Heart left ventricle (tissue), 16 donors: ENCODE measurements around the gene IQCN. TPM values are rescaled to one million over a fixed set of nuclear protein-coding genes. Genes with fewer than 3 reads are reported as not detected.

Experiments used
- ATAC-seq, 4 donors: fragments of 200-7000 bp; cut with Tn5 transposase; one replicate each; pipeline ENCODE4 v1.9.1; 2020 to 2022; ENCODE audit warnings: moderate library complexity in 4 of 4, mild to moderate bottlenecking in 3 of 4, moderate number of reproducible peaks in 1 of 4
- DNase-seq, 5 donors: peaks; one replicate each; pipeline ENCODE4 v3.0.0-alpha.2; 2020
- H3K27ac ChIP-seq, 12 donors: fragments of 200-600 bp; sonication (generic) in 4 of 12; one replicate each; pipeline versions ENCODE4 v1.5.0 to v1.8.0; 2016 to 2022; ENCODE audit warnings: mild to moderate bottlenecking in 2 of 12
- H3K27me3 ChIP-seq, 9 donors: fragments of 200-600 bp; sonication (generic) in 2 of 9; one replicate each; pipeline versions ENCODE4 v1.5.1 to v1.8.0; 2016 to 2022; ENCODE audit warnings: mild to moderate bottlenecking in 3 of 9
- H3K36me3 ChIP-seq, 9 donors: fragments of 200-600 bp; sonication (generic) in 2 of 9; one replicate each; pipeline versions ENCODE4 v1.5.0 to v1.8.0; 2018 to 2022; ENCODE audit warnings: mild to moderate bottlenecking in 2 of 9
- H3K4me1 ChIP-seq, 12 donors: fragments of 200-600 bp; sonication (generic) in 4 of 12; one replicate each; pipeline versions ENCODE4 v1.5.0 to v1.8.0; 2016 to 2022; ENCODE audit warnings: mild to moderate bottlenecking in 3 of 12
- H3K4me3 ChIP-seq, 12 donors: fragments of 200-600 bp; sonication (generic) in 4 of 12; one replicate each; pipeline versions ENCODE4 v1.5.0 to v1.8.0; 2017 to 2022; ENCODE audit warnings: mild to moderate bottlenecking in 9 of 12, moderate library complexity in 4 of 12
- H3K9me3 ChIP-seq, 12 donors: fragments of 200-600 bp; sonication (generic) in 4 of 12; one replicate each; pipeline versions ENCODE4 v1.5.0 to v1.8.0; 2016 to 2022; ENCODE audit warnings: mild to moderate bottlenecking in 1 of 12
- POLR2A ChIP-seq, 2 donors: fragments of 450-650 bp; IDR thresholded peaks; one replicate each; pipeline ENCODE4 v1.6.1; 2017; ENCODE audit warnings: antibody characterized with exemption in 2 of 2, mild to moderate bottlenecking in 2 of 2, moderate library complexity in 2 of 2
- WGBS, 4 donors: extraction: QIAGEN DNeasy Blood & Tissue Kit in 2 of 4; methylation state at CpG; one replicate each; pipeline versions ENCODE4 v1.1.5 to v1.1.7; 2013 to 2018; 5-methylcytosine and 5-hydroxymethylcytosine counted together
- intact Hi-C, 10 donors: fragments of 100-400 bp; cut with DNase I; formaldehyde crosslinking; loops; one replicate each; pipeline versions ENCODE4 v1.11.1 to v1.14.2; 2022
- polyA plus RNA-seq, 2 donors: library from polyadenylated mRNA; stranded (reverse); fragments of 200-250 nt; gene quantifications; one replicate each; pipeline ENCODE4 v1.2.3, GENCODE V29; 2013
- total RNA-seq, 9 donors: library from RNA; depleted of rRNA in 2 of 9; stranded (reverse); fragments of >200 nt in 2 of 9; fragmentation: NEBNext Ultra II Directional in 3 of 9; extraction: Animal tissue kit (Norgen Biotek cat#: 25700) in 3 of 9; gene quantifications; one replicate each; pipeline versions ENCODE4 v1.1.0 to v1.2.4, GENCODE V29; 2016 to 2023
- TF ChIP-seq, protein P1 (sequence below), 12 donors: fragments of 200-600 bp; sonication (generic) in 4 of 12; IDR thresholded peaks; one replicate each; pipeline versions ENCODE4 v1.5.0 to v1.8.0; 2018 to 2022; ENCODE audit warnings: antibody characterized with exemption in 12 of 12, mild to moderate bottlenecking in 5 of 12
- donor health status: ischemic (EF 13 %, LVEDD 7.1; RV severe dilation, severe dysfunction).
- donor health status: healthy with polysubstance abuse.
- donor health status: DM: no; HTN: yes; CAD: no.
- donor health status: DM: no; HTN: no; CAD: no.
- donor health status: ischemic (EF 25% LVEDD 6.9; RV normal size, moderate dysfunction).
- donor health status: ischemic (EF 25% LVEDD 5.7; RV mildly dilated, moderate dysfunction).
- donor health status: healthy.
- donor health status: DM: yes; HTN: yes; CAD: no.
- donor health status: ischemic (EF 35%, LVEDD 5.7; RV mildly dilated, moderate dysfunction).
- donor health status: nonischemic (EF 11% LVEDD 7.7; RV severe dilation, severe dysfunction).
- donor health status: DM: yes; HTN: yes; CAD: no.
- donor health status: PGD.
- donor health status: ischemic (EF 29% LVEDD 5.4; RV normal size, mild dysfunction).
- donor health status: nonischemic (EF 23%, LVEDD 6.1; RV moderate dilation, normal function).

The IQCN gene
- total and polyA plus RNA-seq, 11 donors, result 0.24 to 2.8 (median 0.75) TPM

DNA sequence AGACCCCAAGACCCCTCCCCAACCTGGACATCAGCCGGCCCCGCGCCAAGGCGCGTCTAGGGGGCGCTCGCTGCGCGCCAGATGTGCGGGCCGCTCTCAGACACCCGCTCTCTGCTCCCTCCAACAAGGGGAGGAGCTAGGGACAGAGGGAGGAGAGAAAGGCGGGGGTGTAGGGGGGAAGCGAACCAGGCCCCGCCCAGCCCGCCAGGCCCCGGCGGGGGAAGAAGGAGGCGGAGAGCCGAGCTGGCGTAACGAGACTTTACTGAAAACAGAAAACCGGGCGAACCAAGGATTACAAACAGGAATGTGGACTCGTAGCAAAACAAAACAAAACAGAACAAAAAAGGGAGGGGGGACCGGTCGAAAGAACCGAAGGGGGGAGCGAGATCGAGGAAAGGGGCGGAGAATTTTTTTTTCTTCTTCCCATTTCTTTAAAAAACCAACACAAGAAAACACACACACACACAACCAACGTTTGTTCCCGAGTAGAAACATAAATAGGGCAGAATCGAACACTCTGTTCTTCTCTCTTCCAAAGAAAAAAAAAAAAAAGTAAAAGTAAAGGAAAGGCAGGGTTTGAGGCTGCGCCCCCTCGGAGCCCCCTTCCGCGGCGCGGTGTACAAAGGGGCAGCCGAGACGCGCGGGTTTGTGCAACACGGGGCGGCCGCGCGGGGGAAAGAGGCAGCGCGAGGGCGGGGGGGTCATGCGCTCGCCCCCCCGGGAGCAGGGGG, 5.4 kb upstream of the IQCN start:
- Histone ChIP-seq H3K9me3 (no peaks in the 10 kb centered on the region), H3K4me1 (peaks cover 14 to 62% (median 49%) of the 10 kb centered on the region in 12 donors), H3K27ac (peak overlapping the region; percentile 95 to 100 (median 100)), H3K27me3 (no peaks in the 10 kb centered on the region), H3K36me3 (peaks cover 3 to 34% (median 14%) of the 10 kb centered on the region in 9 donors), H3K4me3 (peak overlapping the region; percentile 63 to 100 (median 92))
- intact Hi-C loops, result loop anchor here (1.0 to 10.0 kb wide), 12 partner anchors 25 to 135 kb away; partner anchors contain the start of genes LSM4 (in 5 of the 10), RAB3A (in 2 of the 10), GDF15 (in 1 of the 10) and LRRC25 (in 1 of the 10)
- 1% methylated on average over 52 to 55 of the region's 55 CpGs for WGBS, 4 donors
- TF ChIP-seq, protein P1, sequence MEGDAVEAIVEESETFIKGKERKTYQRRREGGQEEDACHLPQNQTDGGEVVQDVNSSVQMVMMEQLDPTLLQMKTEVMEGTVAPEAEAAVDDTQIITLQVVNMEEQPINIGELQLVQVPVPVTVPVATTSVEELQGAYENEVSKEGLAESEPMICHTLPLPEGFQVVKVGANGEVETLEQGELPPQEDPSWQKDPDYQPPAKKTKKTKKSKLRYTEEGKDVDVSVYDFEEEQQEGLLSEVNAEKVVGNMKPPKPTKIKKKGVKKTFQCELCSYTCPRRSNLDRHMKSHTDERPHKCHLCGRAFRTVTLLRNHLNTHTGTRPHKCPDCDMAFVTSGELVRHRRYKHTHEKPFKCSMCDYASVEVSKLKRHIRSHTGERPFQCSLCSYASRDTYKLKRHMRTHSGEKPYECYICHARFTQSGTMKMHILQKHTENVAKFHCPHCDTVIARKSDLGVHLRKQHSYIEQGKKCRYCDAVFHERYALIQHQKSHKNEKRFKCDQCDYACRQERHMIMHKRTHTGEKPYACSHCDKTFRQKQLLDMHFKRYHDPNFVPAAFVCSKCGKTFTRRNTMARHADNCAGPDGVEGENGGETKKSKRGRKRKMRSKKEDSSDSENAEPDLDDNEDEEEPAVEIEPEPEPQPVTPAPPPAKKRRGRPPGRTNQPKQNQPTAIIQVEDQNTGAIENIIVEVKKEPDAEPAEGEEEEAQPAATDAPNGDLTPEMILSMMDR (IDR thresholded peaks at IDR 0.05), result peak; percentile 70 to 98 (median 93)
- TF ChIP-seq POLR2A (IDR thresholded peaks at IDR 0.05), result peak; percentile 88 to 95
- ATAC-seq (peak; percentile 72 to 79 (median 74)), DNase-seq (peak; percentile 94 to 95 (median 95))

- intact Hi-C loops, result loop anchor here (1.0 to 10.0 kb wide), 8 partner anchors 44 to 133 kb away; partner anchors contain the start of genes LSM4 (in 5 of the 10), GDF15 (in 1 of the 10), LRRC25 (in 1 of the 10) and RAB3A (in 1 of the 10)
- 0 to 7% (median 3%) methylated on average over 5 of the region's 5 CpGs for WGBS, 4 donors
- Histone ChIP-seq H3K27me3 (no peaks in the 10 kb centered on the region), H3K9me3 (no peaks in the 10 kb centered on the region), H3K4me3 (peak overlapping the region; percentile 63 to 100 (median 92)), H3K27ac (peak overlapping the region in 11 of 12 donors; percentile 95 to 100 (median 99)), H3K4me1 (peaks cover 17 to 66% (median 52%) of the 10 kb centered on the region in 12 donors), H3K36me3 (peaks cover 3 to 34% (median 14%) of the 10 kb centered on the region in 9 donors)
- no peak for TF ChIP-seq POLR2A (IDR thresholded peaks at IDR 0.05)
- TF ChIP-seq, protein P1 (IDR thresholded peaks at IDR 0.05), result no peak
- DNase-seq (no peak), ATAC-seq (no peak)
These were observed 4.9 kb upstream of the IQCN start for GRCh38 chr19:18279266-18279515.

DNA sequence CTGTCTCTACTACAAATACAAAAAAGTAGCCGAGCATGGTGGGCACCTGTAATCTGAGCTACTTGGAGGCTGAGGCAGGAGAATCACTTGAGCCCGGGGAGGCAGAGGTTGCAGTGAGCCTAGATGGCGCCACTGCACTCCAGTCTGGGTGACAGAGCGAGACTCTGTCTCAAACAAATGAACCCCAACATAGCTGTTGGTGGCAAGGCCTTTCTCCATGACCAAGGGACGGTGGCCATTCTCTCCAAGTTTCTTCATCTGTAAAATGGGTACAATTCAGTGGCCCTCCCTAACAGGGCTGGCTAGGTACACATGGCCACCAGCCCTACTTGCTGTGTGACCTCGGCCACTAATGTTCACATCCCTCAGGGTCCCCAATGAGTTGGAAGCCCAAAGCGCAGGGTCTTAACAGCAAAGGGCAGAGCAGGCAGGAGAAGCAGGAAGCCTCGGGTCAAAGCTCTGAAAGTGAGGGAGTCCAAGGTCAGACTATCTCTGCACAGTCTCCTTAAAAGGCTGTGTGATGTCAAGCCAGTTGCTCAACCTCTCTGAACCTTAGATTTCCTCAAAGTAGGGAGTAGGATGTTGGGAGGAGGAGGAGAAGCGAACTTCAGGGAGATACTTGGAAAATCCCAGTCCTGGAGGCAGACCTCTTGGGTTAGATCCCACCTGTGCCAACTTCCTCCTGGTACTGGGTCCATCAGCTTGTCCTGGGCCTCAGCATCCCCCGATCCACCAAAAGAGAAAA, 4.4 kb upstream of the IQCN start:
- peaks cover 17 to 71% (median 53%) of the 10 kb centered on the region in 12 donors for H3K4me1 ChIP-seq
- no peak for DNase-seq
- H3K9me3 ChIP-seq, result no peaks in the 10 kb centered on the region
- intact Hi-C loops, result loop anchor here (1.0 to 10.0 kb wide), 8 partner anchors 45 to 134 kb away; partner anchors contain the start of genes LSM4 (in 5 of the 10), GDF15 (in 1 of the 10), LRRC25 (in 1 of the 10) and RAB3A (in 1 of the 10)
- TF ChIP-seq, protein P1 (IDR thresholded peaks at IDR 0.05), result peak in 3 of 12 donors; percentile 19 to 26 (median 21)
- no peak for TF ChIP-seq POLR2A (IDR thresholded peaks at IDR 0.05)
- WGBS, 4 donors, result 59 to 72% (median 66%) methylated on average over 8 to 10 of the region's 10 CpGs
- peaks cover 3 to 34% (median 14%) of the 10 kb centered on the region in 9 donors for H3K36me3 ChIP-seq
- peak overlapping the region; percentile 63 to 100 (median 92) for H3K4me3 ChIP-seq
- H3K27me3 ChIP-seq, result no peaks in the 10 kb centered on the region
- H3K27ac ChIP-seq, result peak overlapping the region in 11 of 12 donors; percentile 95 to 100 (median 99)
- ATAC-seq, result no peak
